Heart left ventricle (tissue), 16 donors: ENCODE data around the gene LOXL4. TPM values are rescaled to one million over a fixed set of nuclear protein-coding genes. Genes with fewer than 3 reads are reported as not detected.

Experiments
- ATAC-seq, 4 donors: fragments of 200-7000 bp; cut with Tn5 transposase; one replicate each; pipeline ENCODE4 v1.9.1; 2020 to 2022; ENCODE audit warnings: moderate library complexity in 4 of 4, mild to moderate bottlenecking in 3 of 4, moderate number of reproducible peaks in 1 of 4
- DNase-seq, 5 donors: peaks; one replicate each; pipeline ENCODE4 v3.0.0-alpha.2; 2020
- H3K27ac ChIP-seq, 12 donors: fragments of 200-600 bp; sonication (generic) in 4 of 12; one replicate each; pipeline versions ENCODE4 v1.5.0 to v1.8.0; 2016 to 2022; ENCODE audit warnings: mild to moderate bottlenecking in 2 of 12
- H3K27me3 ChIP-seq, 9 donors: fragments of 200-600 bp; sonication (generic) in 2 of 9; one replicate each; pipeline versions ENCODE4 v1.5.1 to v1.8.0; 2016 to 2022; ENCODE audit warnings: mild to moderate bottlenecking in 3 of 9
- H3K36me3 ChIP-seq, 9 donors: fragments of 200-600 bp; sonication (generic) in 2 of 9; one replicate each; pipeline versions ENCODE4 v1.5.0 to v1.8.0; 2018 to 2022; ENCODE audit warnings: mild to moderate bottlenecking in 2 of 9
- H3K4me1 ChIP-seq, 12 donors: fragments of 200-600 bp; sonication (generic) in 4 of 12; one replicate each; pipeline versions ENCODE4 v1.5.0 to v1.8.0; 2016 to 2022; ENCODE audit warnings: mild to moderate bottlenecking in 3 of 12
- H3K4me3 ChIP-seq, 12 donors: fragments of 200-600 bp; sonication (generic) in 4 of 12; one replicate each; pipeline versions ENCODE4 v1.5.0 to v1.8.0; 2017 to 2022; ENCODE audit warnings: mild to moderate bottlenecking in 9 of 12, moderate library complexity in 4 of 12
- H3K9me3 ChIP-seq, 12 donors: fragments of 200-600 bp; sonication (generic) in 4 of 12; one replicate each; pipeline versions ENCODE4 v1.5.0 to v1.8.0; 2016 to 2022; ENCODE audit warnings: mild to moderate bottlenecking in 1 of 12
- POLR2A ChIP-seq, 2 donors: fragments of 450-650 bp; IDR thresholded peaks; one replicate each; pipeline ENCODE4 v1.6.1; 2017; ENCODE audit warnings: antibody characterized with exemption in 2 of 2, mild to moderate bottlenecking in 2 of 2, moderate library complexity in 2 of 2
- WGBS, 4 donors: extraction: QIAGEN DNeasy Blood & Tissue Kit in 2 of 4; methylation state at CpG; one replicate each; pipeline versions ENCODE4 v1.1.5 to v1.1.7; 2013 to 2018; 5-methylcytosine and 5-hydroxymethylcytosine counted together
- intact Hi-C, 10 donors: fragments of 100-400 bp; cut with DNase I; formaldehyde crosslinking; loops; one replicate each; pipeline versions ENCODE4 v1.11.1 to v1.14.2; 2022
- polyA plus RNA-seq, 2 donors: library from polyadenylated mRNA; stranded (reverse); fragments of 200-250 nt; gene quantifications; one replicate each; pipeline ENCODE4 v1.2.3, GENCODE V29; 2013
- total RNA-seq, 9 donors: library from RNA; depleted of rRNA in 2 of 9; stranded (reverse); fragments of >200 nt in 2 of 9; fragmentation: NEBNext Ultra II Directional in 3 of 9; extraction: Animal tissue kit (Norgen Biotek cat#: 25700) in 3 of 9; gene quantifications; one replicate each; pipeline versions ENCODE4 v1.1.0 to v1.2.4, GENCODE V29; 2016 to 2023
- TF ChIP-seq, protein P1 (sequence below), 12 donors: fragments of 200-600 bp; sonication (generic) in 4 of 12; IDR thresholded peaks; one replicate each; pipeline versions ENCODE4 v1.5.0 to v1.8.0; 2018 to 2022; ENCODE audit warnings: antibody characterized with exemption in 12 of 12, mild to moderate bottlenecking in 5 of 12
- donor health status: ischemic (EF 13 %, LVEDD 7.1; RV severe dilation, severe dysfunction).
- donor health status: healthy with polysubstance abuse.
- donor health status: DM: no; HTN: yes; CAD: no.
- donor health status: DM: no; HTN: no; CAD: no.
- donor health status: ischemic (EF 25% LVEDD 6.9; RV normal size, moderate dysfunction).
- donor health status: ischemic (EF 25% LVEDD 5.7; RV mildly dilated, moderate dysfunction).
- donor health status: healthy.
- donor health status: DM: yes; HTN: yes; CAD: no.
- donor health status: ischemic (EF 35%, LVEDD 5.7; RV mildly dilated, moderate dysfunction).
- donor health status: nonischemic (EF 11% LVEDD 7.7; RV severe dilation, severe dysfunction).
- donor health status: DM: yes; HTN: yes; CAD: no.
- donor health status: PGD.
- donor health status: ischemic (EF 29% LVEDD 5.4; RV normal size, mild dysfunction).
- donor health status: nonischemic (EF 23%, LVEDD 6.1; RV moderate dilation, normal function).

Gene LOXL4
- total and polyA plus RNA-seq, 11 donors: 0.88 to 68.8 (median 1.7) TPM

DNA sequence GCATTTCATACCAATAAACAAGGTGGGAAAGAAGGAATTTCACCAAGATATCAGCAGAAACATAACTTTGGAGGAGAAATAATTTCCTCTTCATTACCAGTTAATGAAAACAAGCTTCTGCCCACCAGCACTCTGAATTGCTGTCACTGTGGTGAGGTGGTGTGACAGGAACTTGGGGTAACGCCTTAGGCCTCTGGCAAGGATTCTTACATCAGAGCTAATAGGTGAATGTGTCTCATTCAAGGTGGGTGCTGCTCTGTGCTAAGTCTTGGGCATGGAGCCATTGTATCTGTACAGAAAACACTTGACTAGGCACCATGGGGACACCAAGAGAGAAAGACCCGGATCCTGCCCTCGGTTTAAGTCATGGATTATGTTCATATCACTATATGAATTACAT is 8.3 kb upstream of the LOXL4 start:
- DNase-seq (no peak), ATAC-seq (no peak)
- TF ChIP-seq, protein P1, sequence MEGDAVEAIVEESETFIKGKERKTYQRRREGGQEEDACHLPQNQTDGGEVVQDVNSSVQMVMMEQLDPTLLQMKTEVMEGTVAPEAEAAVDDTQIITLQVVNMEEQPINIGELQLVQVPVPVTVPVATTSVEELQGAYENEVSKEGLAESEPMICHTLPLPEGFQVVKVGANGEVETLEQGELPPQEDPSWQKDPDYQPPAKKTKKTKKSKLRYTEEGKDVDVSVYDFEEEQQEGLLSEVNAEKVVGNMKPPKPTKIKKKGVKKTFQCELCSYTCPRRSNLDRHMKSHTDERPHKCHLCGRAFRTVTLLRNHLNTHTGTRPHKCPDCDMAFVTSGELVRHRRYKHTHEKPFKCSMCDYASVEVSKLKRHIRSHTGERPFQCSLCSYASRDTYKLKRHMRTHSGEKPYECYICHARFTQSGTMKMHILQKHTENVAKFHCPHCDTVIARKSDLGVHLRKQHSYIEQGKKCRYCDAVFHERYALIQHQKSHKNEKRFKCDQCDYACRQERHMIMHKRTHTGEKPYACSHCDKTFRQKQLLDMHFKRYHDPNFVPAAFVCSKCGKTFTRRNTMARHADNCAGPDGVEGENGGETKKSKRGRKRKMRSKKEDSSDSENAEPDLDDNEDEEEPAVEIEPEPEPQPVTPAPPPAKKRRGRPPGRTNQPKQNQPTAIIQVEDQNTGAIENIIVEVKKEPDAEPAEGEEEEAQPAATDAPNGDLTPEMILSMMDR (IDR thresholded peaks at IDR 0.05): no peak
- no peak for TF ChIP-seq POLR2A (IDR thresholded peaks at IDR 0.05)
- Histone ChIP-seq H3K27ac (no peak overlapping the region), H3K4me3 (no peak overlapping the region), H3K9me3 (peaks cover 0 to 11% (median 0%) of the 10 kb centered on the region in 12 donors), H3K36me3 (no peaks in the 10 kb centered on the region), H3K27me3 (peaks cover 0 to 8% (median 0%) of the 10 kb centered on the region in 9 donors), H3K4me1 (no peaks in the 10 kb centered on the region)
- 85 to 94% (median 92%) methylated on average over 3 of the region's 3 CpGs for WGBS, 4 donors
- intact Hi-C loops: no loop called here

DNA sequence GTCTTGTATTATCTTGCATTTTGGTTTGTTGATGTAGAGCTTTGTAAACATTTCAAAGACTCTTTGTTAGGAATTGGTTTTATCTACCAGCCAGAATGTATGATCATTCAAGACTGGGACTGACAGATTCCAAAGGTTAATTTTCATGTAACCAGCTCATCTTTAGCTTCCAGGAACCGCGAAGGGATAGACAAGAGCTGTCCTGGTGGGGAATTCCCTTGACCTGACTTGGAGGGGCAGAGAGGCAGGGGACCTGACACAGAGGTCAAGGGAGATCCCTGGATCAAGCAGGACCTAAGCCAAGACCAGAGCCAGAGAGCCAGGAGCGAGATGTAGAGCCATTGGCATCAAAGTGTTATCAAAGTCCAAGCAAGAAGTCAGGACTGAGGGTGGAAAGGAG is 6.6 kb upstream of the LOXL4 start:
- WGBS, 4 donors: 74 to 98% (median 93%) methylated on average over 3 of the region's 3 CpGs
- Histone ChIP-seq H3K27me3 (no peaks in the 10 kb centered on the region), H3K27ac (no peak overlapping the region), H3K4me3 (no peak overlapping the region), H3K4me1 (peaks cover 0 to 11% (median 8%) of the 10 kb centered on the region in 12 donors), H3K9me3 (peaks cover 0 to 4% (median 0%) of the 10 kb centered on the region in 12 donors), H3K36me3 (no peaks in the 10 kb centered on the region)
- ATAC-seq (no peak), DNase-seq (no peak)
- TF ChIP-seq, protein P1 (IDR thresholded peaks at IDR 0.05): no peak
- no peak for TF ChIP-seq POLR2A (IDR thresholded peaks at IDR 0.05)
- intact Hi-C loops: no loop called here

DNA sequence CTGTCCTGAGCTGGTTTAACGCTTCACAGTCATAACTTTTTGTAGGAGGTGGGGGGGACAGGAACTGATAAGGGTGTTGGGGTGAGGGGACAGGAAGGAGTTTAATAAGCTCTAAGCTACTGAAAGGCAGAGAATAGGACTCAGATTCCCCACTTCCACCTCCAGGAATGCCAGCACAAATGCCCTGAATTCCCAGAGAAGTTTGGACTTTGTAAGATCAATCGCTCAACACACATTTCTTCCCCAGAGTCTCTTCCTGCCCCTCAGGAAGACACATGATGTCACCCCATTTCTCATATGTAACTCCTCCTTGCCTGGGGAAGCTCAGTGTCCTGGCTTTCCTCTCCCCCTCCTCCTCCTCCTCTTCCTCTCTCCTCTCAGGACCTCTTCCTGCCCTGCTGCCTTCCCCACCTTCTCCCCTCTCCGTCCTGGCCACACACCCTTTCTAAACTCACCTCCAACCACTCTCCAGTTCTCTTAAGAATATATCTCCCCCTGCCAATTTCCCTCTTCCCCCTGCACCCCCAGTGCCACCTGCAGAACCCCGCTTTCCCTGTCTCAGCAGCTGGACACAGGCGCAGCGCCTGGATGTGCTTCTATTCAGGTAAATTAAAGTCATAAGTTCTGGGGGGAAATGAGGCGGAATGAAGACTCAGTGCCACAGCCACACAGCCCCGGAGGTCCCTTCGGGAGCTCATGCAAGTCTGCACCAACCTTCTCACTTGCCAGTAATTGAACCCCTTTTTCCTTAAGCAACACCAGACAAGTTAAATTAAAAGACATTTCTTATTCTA is 5.3 kb upstream of the LOXL4 start:
- TF ChIP-seq POLR2A (IDR thresholded peaks at IDR 0.05): no peak
- TF ChIP-seq, protein P1 (IDR thresholded peaks at IDR 0.05): no peak
- H3K9me3 ChIP-seq: no peaks in the 10 kb centered on the region
- no peak overlapping the region for H3K27ac ChIP-seq
- no peak for DNase-seq
- H3K4me3 ChIP-seq: no peak overlapping the region
- ATAC-seq: no peak
- no peaks in the 10 kb centered on the region for H3K36me3 ChIP-seq
- WGBS, 4 donors: 76 to 88% (median 83%) methylated on average over 9 of the region's 9 CpGs
- peaks cover 0 to 24% (median 19%) of the 10 kb centered on the region in 12 donors for H3K4me1 ChIP-seq
- peaks cover 0 to 10% (median 0%) of the 10 kb centered on the region in 9 donors for H3K27me3 ChIP-seq
- intact Hi-C loops: loop anchor here in 1 of 10 donors (2.0 kb wide), 1 partner anchor 34 kb away; no protein-coding TSS in a partner anchor

GRCh38 chr10:98272656-98273055 is 4.7 kb upstream of the LOXL4 start:
- H3K4me3 ChIP-seq: no peak overlapping the region

More at GRCh38 chr10:98272656-98273055, 4.7 kb upstream of the LOXL4 start:
- no peak for TF ChIP-seq POLR2A (IDR thresholded peaks at IDR 0.05)
- TF ChIP-seq, protein P1 (IDR thresholded peaks at IDR 0.05): no peak
- Histone ChIP-seq H3K4me1 (peaks cover 0 to 28% (median 20%) of the 10 kb centered on the region in 12 donors), H3K36me3 (no peaks in the 10 kb centered on the region), H3K27ac (no peak overlapping the region), H3K27me3 (peaks cover 0 to 13% (median 0%) of the 10 kb centered on the region in 9 donors), H3K9me3 (no peaks in the 10 kb centered on the region)
- 79 to 88% (median 85%) methylated on average over 10 of the region's 10 CpGs for WGBS, 4 donors
- DNase-seq: no peak
- ATAC-seq: no peak
- intact Hi-C loops: loop anchor here in 1 of 10 donors (2.0 kb wide), 1 partner anchor 34 kb away; no protein-coding TSS in a partner anchor
